Neural cell (in vitro differentiated cells): ENCODE data around the gene TEX14.
"Not testable (repeated sequence)": the region's sequence is repeated elsewhere in the genome, so short reads cannot be mapped to it uniquely, and the experiment has no call there.

ENCODE experiments used
- EP300 ChIP-seq: fragments of 450-650 bp; conservative IDR thresholded peaks from 2 replicates; pipeline ENCODE4 v1.6.1; 2014; ENCODE audit warnings: antibody characterized with exemption, mild to moderate bottlenecking, moderate library complexity; ENCODE audit not compliant: poor library complexity, severe bottlenecking
- POLR2AphosphoS5 ChIP-seq: IDR thresholded peaks from 2 replicates; pipeline ENCODE4 v1.6.1; 2012
- RAD21 ChIP-seq: fragments of 450-650 bp; conservative IDR thresholded peaks from 2 replicates; pipeline ENCODE4 v1.6.1; 2014; ENCODE audit warnings: antibody characterized with exemption, mild to moderate bottlenecking, moderate library complexity
- SMC3 ChIP-seq: fragments of 450-650 bp; conservative IDR thresholded peaks from 2 replicates; pipeline ENCODE4 v1.6.1; 2014; ENCODE audit warnings: antibody characterized with exemption, mild to moderate bottlenecking, moderate library complexity; ENCODE audit not compliant: poor library complexity
- TF ChIP-seq, protein P1 (sequence below): fragments of 450-650 bp; IDR thresholded peaks from 2 replicates; pipeline ENCODE4 v1.5.1; 2014; ENCODE audit warnings: antibody characterized with exemption, mild to moderate bottlenecking, moderate library complexity; ENCODE audit not compliant: poor library complexity, severe bottlenecking

DNA sequence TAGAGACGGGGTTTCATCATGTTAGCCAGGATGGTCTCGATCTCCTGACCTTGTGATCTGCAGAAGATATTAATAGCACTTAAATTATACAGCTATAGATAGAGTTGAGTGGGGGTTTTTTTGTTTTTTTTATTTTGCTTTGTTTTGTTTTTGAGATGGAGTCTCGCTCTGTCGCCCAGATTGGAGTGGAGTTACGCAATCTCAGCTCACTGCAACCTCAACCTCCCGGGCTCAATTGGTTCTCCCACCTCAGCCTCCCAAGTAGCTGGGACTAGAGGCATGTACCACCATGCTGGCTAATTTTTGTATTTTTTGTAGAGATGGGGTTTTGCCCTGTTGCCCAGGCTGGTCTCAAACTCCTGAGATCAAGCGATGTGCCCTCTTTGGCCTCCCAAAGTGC, 1.8 kb downstream of the TEX14 start:
- TF ChIP-seq, protein P1, sequence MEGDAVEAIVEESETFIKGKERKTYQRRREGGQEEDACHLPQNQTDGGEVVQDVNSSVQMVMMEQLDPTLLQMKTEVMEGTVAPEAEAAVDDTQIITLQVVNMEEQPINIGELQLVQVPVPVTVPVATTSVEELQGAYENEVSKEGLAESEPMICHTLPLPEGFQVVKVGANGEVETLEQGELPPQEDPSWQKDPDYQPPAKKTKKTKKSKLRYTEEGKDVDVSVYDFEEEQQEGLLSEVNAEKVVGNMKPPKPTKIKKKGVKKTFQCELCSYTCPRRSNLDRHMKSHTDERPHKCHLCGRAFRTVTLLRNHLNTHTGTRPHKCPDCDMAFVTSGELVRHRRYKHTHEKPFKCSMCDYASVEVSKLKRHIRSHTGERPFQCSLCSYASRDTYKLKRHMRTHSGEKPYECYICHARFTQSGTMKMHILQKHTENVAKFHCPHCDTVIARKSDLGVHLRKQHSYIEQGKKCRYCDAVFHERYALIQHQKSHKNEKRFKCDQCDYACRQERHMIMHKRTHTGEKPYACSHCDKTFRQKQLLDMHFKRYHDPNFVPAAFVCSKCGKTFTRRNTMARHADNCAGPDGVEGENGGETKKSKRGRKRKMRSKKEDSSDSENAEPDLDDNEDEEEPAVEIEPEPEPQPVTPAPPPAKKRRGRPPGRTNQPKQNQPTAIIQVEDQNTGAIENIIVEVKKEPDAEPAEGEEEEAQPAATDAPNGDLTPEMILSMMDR, result not testable (repeated sequence)
- not testable (repeated sequence) for TF ChIP-seq RAD21, EP300, POLR2AphosphoS5, SMC3
